Activated CD8-positive, alpha-beta memory T cell treated with anti-CD3 and anti-CD28 coated beads, Interleukin-2, amount 10 ng/mL, durations not matched to agents 7 days and 5 days (primary cell): Measurements from ENCODE around the gene CHAC1. TPM values are rescaled to one million over a fixed set of nuclear protein-coding genes. Genes with fewer than 3 reads are reported as not detected.

Source experiments
- ATAC-seq: fragments of 150-1000 bp; cut with Tn5 transposase; one replicate; pipeline ENCODE4 v1.10.0; 2021; ENCODE audit warnings: moderate library complexity
- CTCF ChIA-PET: fragments of 350-600 bp; sonication (Branson Sonifier 250); formaldehyde crosslinking; loops from one replicate; lab custom pipeline; 2021; ENCODE audit warnings: antibody characterized with exemption; lab: Charles Lee
- DNase-seq: peaks from one replicate; pipeline ENCODE4 v3.0.0-alpha.2; 2020
- H3K27ac Mint-ChIP-seq: one replicate; pipeline ENCODE4 v1.8.0; 2021; ENCODE audit warnings: mild to moderate bottlenecking, mixed read lengths
- H3K27me3 Mint-ChIP-seq: one replicate; pipeline ENCODE4 v1.8.0; 2021; ENCODE audit warnings: mixed read lengths
- H3K36me3 Mint-ChIP-seq: one replicate; pipeline ENCODE4 v1.8.0; 2021; ENCODE audit warnings: mild to moderate bottlenecking, mixed read lengths
- H3K4me1 Mint-ChIP-seq: one replicate; pipeline ENCODE4 v1.8.0; 2021; ENCODE audit warnings: mixed read lengths
- H3K4me3 Mint-ChIP-seq: one replicate; pipeline ENCODE4 v1.8.0; 2021; ENCODE audit warnings: mild to moderate bottlenecking, moderate library complexity, mixed read lengths
- H3K9me3 Mint-ChIP-seq: one replicate; pipeline ENCODE4 v1.8.0; 2022; ENCODE audit warnings: low read depth, mixed read lengths
- total RNA-seq, 2 experiments: library from RNA; stranded (reverse); gene quantifications; one replicate each; pipeline ENCODE4 v1.2.3, GENCODE V29; 2021

The CHAC1 gene
- total RNA-seq, result 10 to 100 TPM in 1 of 2 experiments, 1 to 10 TPM in 1; 8.3 to 13.0 TPM

GRCh38 chr15:40952901-40953712, at the start of gene CHAC1:
Gene CHAC1, plus strand, starts transcription at chr15:40953471. Its CDS starts 113 bp downstream, at chr15:40953584.
- DNase-seq (peak; percentile 98), ATAC-seq (peak; percentile 93)
- no peaks in the 10 kb centered on the region for H3K9me3 Mint-ChIP-seq
- peaks cover 29% of the 10 kb centered on the region for H3K4me1 Mint-ChIP-seq
- CTCF ChIA-PET, result interaction anchor here (0.5 to 9.0 kb wide), 16 partner anchors 9 to 380 kb away, joined by 3 to 102 read pairs (median 4); partner anchors contain the start of genes CHP1, NUSAP1 and OIP5
- no peaks in the 10 kb centered on the region for H3K27me3 Mint-ChIP-seq
- peaks cover 4% of the 10 kb centered on the region for H3K36me3 Mint-ChIP-seq
- peak within 1 kb of the TSS; percentile 88 for H3K27ac Mint-ChIP-seq
- peak within 1 kb of the TSS; percentile 83 for H3K4me3 Mint-ChIP-seq

GRCh38 chr15:40904552-40905201, 48.6 kb upstream of the CHAC1 start:
- CTCF ChIA-PET, result interaction anchor here (0.6 to 11.3 kb wide), 47 partner anchors 9 to 428 kb away, joined by 3 to 406 read pairs (median 4); partner anchors contain the start of genes CHAC1, DLL4, EXD1 and NUSAP1

GRCh38 chr15:40906091-40906990, 46.9 kb upstream of the CHAC1 start:
- ATAC-seq (peak; percentile 87), DNase-seq (peak; percentile 82)
- no peaks in the 10 kb centered on the region for H3K27me3 Mint-ChIP-seq
- CTCF ChIA-PET, result interaction anchor here (0.7 to 10.7 kb wide), 28 partner anchors 8 to 379 kb away, joined by 3 to 102 read pairs (median 4); partner anchors contain the start of genes CHAC1, DLL4 and VPS18
- H3K36me3 Mint-ChIP-seq, result peaks cover 8% of the 10 kb centered on the region
- peak overlapping the region; percentile 41 for H3K27ac Mint-ChIP-seq
- H3K9me3 Mint-ChIP-seq, result no peaks in the 10 kb centered on the region
- peaks cover 28% of the 10 kb centered on the region for H3K4me1 Mint-ChIP-seq
- peak overlapping the region; percentile 64 for H3K4me3 Mint-ChIP-seq

More at GRCh38 chr15:40904552-40905201, 48.6 kb upstream of the CHAC1 start:
- H3K4me3 Mint-ChIP-seq, result no peak overlapping the region
- H3K27ac Mint-ChIP-seq, result no peak overlapping the region
- H3K36me3 Mint-ChIP-seq, result peaks cover 10% of the 10 kb centered on the region
- ATAC-seq (no peak), DNase-seq (no peak)
- H3K9me3 Mint-ChIP-seq, result no peaks in the 10 kb centered on the region
- peaks cover 33% of the 10 kb centered on the region for H3K4me1 Mint-ChIP-seq
- H3K27me3 Mint-ChIP-seq, result no peaks in the 10 kb centered on the region

GRCh38 chr15:40906991-40907802, 46.1 kb upstream of the CHAC1 start:
- CTCF ChIA-PET, result interaction anchor here (0.7 to 10.7 kb wide), 22 partner anchors 9 to 378 kb away, joined by 3 to 102 read pairs (median 5); partner anchors contain the start of genes CHAC1 and VPS18

GRCh38 chr15:40908095-40908494, 45.2 kb upstream of the CHAC1 start:
- DNase-seq (no peak), ATAC-seq (no peak)
- CTCF ChIA-PET, result interaction anchor here (1.5 to 10.7 kb wide), 8 partner anchors 11 to 280 kb away, joined by 6 to 102 read pairs (median 40); partner anchors contain the start of gene VPS18
- Mint-ChIP-seq H3K27me3 (no peaks in the 10 kb centered on the region), H3K9me3 (no peaks in the 10 kb centered on the region), H3K4me3 (no peak overlapping the region), H3K4me1 (peaks cover 22% of the 10 kb centered on the region), H3K36me3 (peaks cover 6% of the 10 kb centered on the region), H3K27ac (no peak overlapping the region)

More at GRCh38 chr15:40906991-40907802, 46.1 kb upstream of the CHAC1 start:
- no peaks in the 10 kb centered on the region for H3K27me3 Mint-ChIP-seq
- H3K27ac Mint-ChIP-seq, result peak overlapping the region; percentile 58
- ATAC-seq (peak; percentile 21), DNase-seq (peak; percentile 62)
- H3K4me3 Mint-ChIP-seq, result peak overlapping the region; percentile 64
- H3K36me3 Mint-ChIP-seq, result peaks cover 8% of the 10 kb centered on the region
- H3K4me1 Mint-ChIP-seq, result peaks cover 28% of the 10 kb centered on the region
- H3K9me3 Mint-ChIP-seq, result no peaks in the 10 kb centered on the region

GRCh38 chr15:40909662-40910630, 43.3 kb upstream of the CHAC1 start:
- CTCF ChIA-PET, result interaction anchor here (1.1 to 10.7 kb wide), 5 partner anchors 14 to 51 kb away, joined by 3 to 102 read pairs (median 4); partner anchors contain the start of gene VPS18
- no peaks in the 10 kb centered on the region for H3K27me3 Mint-ChIP-seq
- ATAC-seq (no peak), DNase-seq (no peak)
- no peaks in the 10 kb centered on the region for H3K9me3 Mint-ChIP-seq
- no peak overlapping the region for H3K27ac Mint-ChIP-seq
- H3K36me3 Mint-ChIP-seq, result no peaks in the 10 kb centered on the region
- peaks cover 11% of the 10 kb centered on the region for H3K4me1 Mint-ChIP-seq
- no peak overlapping the region for H3K4me3 Mint-ChIP-seq

GRCh38 chr15:40911141-40911540, 42.1 kb upstream of the CHAC1 start:
- ATAC-seq (no peak), DNase-seq (no peak)
- Mint-ChIP-seq H3K36me3 (no peaks in the 10 kb centered on the region), H3K4me1 (peaks cover 11% of the 10 kb centered on the region), H3K9me3 (no peaks in the 10 kb centered on the region), H3K27me3 (no peaks in the 10 kb centered on the region), H3K4me3 (no peak overlapping the region), H3K27ac (no peak overlapping the region)
- CTCF ChIA-PET, result interaction anchor here (0.5 to 10.7 kb wide), 6 partner anchors 8 to 289 kb away, joined by 3 to 102 read pairs (median 4); partner anchors contain the start of gene VPS18

- H3K27me3 Mint-ChIP-seq, result peaks cover 2% of the 10 kb centered on the region
- H3K4me1 Mint-ChIP-seq, result peaks cover 8% of the 10 kb centered on the region
- H3K36me3 Mint-ChIP-seq, result no peaks in the 10 kb centered on the region
- ATAC-seq, result no peak
- H3K9me3 Mint-ChIP-seq, result no peaks in the 10 kb centered on the region
- no peak overlapping the region for H3K4me3 Mint-ChIP-seq
- CTCF ChIA-PET, result interaction anchor here (0.5 to 10.7 kb wide), 6 partner anchors 9 to 288 kb away, joined by 3 to 102 read pairs (median 4); partner anchors contain the start of gene VPS18
- no peak for DNase-seq
- H3K27ac Mint-ChIP-seq, result no peak overlapping the region
Observed at GRCh38 chr15:40911693-40912092, 41.6 kb upstream of the CHAC1 start.

GRCh38 chr15:40912478-40912877, 40.8 kb upstream of the CHAC1 start:
- no peak for DNase-seq
- H3K9me3 Mint-ChIP-seq, result no peaks in the 10 kb centered on the region
- H3K4me1 Mint-ChIP-seq, result peaks cover 2% of the 10 kb centered on the region
- peaks cover 2% of the 10 kb centered on the region for H3K27me3 Mint-ChIP-seq
- no peak for ATAC-seq
- H3K4me3 Mint-ChIP-seq, result no peak overlapping the region
- H3K36me3 Mint-ChIP-seq, result no peaks in the 10 kb centered on the region
- no peak overlapping the region for H3K27ac Mint-ChIP-seq
- CTCF ChIA-PET, result interaction anchor here (1.5 to 10.7 kb wide), 2 partner anchors 11 to 17 kb away, joined by 3 to 102 read pairs; partner anchors contain the start of gene VPS18

GRCh38 chr15:40914013-40914412, 39.3 kb upstream of the CHAC1 start:
- DNase-seq, result no peak
- Mint-ChIP-seq H3K36me3 (no peaks in the 10 kb centered on the region), H3K4me3 (no peak overlapping the region), H3K9me3 (no peaks in the 10 kb centered on the region), H3K27me3 (peaks cover 2% of the 10 kb centered on the region), H3K4me1 (no peaks in the 10 kb centered on the region), H3K27ac (no peak overlapping the region)
- CTCF ChIA-PET, result interaction anchor here (1.0 kb wide), 1 partner anchor 28 kb away, joined by 3 read pairs; no protein-coding TSS in a partner anchor
- ATAC-seq, result no peak

GRCh38 chr15:40914486-40914885, 38.8 kb upstream of the CHAC1 start:
- H3K36me3 Mint-ChIP-seq, result no peaks in the 10 kb centered on the region
- no peak for DNase-seq
- H3K4me3 Mint-ChIP-seq, result no peak overlapping the region
- H3K4me1 Mint-ChIP-seq, result no peaks in the 10 kb centered on the region
- no peak for ATAC-seq
- CTCF ChIA-PET, result interaction anchor here (0.9 to 1.1 kb wide), 3 partner anchors 20 to 274 kb away, joined by 3 read pairs; partner anchors contain the start of gene VPS18
- H3K27ac Mint-ChIP-seq, result no peak overlapping the region
- peaks cover 2% of the 10 kb centered on the region for H3K27me3 Mint-ChIP-seq
- H3K9me3 Mint-ChIP-seq, result no peaks in the 10 kb centered on the region
